ENCODE measurements around the gene GRK5.

Gene GRK5

DNA sequence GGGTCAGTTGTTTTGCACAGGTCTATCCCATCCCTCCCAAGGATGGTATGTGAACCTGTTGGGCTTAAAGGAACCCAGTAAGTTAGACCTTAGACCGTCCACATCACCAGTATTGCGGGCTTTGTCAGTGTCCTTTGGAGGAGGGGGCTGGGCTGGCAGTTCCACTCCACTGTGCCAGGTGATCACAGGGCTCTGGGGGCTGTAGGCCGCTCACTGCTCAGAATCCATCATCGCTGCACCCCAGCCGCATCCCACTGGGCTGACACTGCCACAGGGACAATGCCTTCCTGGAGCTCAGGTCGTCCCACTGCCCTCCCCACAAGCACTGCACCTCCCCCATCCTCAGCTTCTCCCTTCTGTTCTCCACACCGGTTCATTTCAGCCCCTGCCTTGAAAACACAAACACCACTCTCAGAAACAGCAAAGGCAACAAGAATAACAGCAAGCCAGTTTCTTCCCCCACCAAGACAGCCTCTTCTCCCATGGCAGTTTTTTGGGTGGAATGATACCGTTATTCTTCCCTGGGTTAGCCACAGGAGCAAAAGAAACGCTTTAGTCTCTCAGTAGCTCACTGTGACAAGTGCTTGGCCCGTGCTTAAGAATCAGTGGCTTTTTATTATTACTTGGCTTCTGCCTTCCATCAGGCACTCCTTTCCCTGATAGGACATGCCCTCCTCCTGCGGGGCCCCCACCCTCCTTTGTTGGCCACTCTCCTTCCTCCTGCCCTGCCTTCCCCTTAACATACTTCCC, 111.2 kb downstream of the GRK5 start:
- no peaks in the 10 kb centered on the region for H3K36me3 ChIP-seq (ENCODE audit: control insufficient read depth, insufficient read depth, low read length)
- no peak overlapping the region for H3K4me3 ChIP-seq (ENCODE audit: extremely low read depth, insufficient read depth, low read length, poor library complexity, severe bottlenecking)
- WGBS, 2 experiments (ENCODE audit: insufficient coverage in 2 of 2) = 50 to 51% methylated on average over 10 to 11 of the region's 11 CpGs
- peaks cover 5% of the 10 kb centered on the region for H3K9me3 ChIP-seq (ENCODE audit: control insufficient read depth, low read length)
- peaks cover 54% of the 10 kb centered on the region for H3K4me1 ChIP-seq (ENCODE audit: control insufficient read depth, insufficient read depth, low read length, poor library complexity, severe bottlenecking)
- peak overlapping the region; percentile 99 for H3K27ac ChIP-seq (ENCODE audit: low read depth, low read length, severe bottlenecking)

DNA sequence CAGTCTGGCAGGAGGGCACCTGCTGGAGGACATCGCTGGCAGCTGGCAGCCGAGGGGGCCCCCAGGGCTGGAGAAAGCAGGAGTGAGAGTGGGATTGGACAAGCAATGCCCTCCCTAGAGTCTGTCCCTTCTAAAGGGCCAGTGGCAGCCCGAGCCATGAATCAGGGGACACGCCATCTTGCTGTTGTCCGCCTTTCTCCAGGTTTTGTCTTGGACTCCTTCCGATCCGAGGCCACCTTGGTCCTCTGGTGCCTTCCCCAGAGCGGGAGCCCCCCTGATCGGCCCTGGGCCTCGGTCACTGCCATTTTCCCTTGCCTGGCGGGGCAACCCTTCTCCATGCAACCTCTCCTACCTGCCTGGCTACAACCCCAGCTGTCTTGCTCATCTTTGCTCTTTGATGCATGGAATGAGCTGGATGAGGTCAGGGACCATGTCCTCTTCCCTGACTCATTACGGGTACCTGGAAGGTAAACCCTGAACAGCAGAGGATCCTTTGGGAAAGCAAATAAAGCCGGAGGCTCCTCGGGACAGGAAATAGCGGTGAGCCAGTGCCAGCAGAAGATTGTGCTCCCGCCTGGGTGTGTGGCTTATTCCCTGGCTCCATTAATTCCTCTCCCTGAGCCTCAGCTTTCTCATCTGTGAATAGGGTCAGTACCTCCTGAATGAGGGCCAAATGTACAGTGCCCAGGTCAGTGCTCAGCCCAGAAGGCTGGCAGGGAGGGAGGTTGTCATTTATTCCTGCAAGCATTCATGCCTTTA, 112.0 kb downstream of the GRK5 start:
- H3K27ac ChIP-seq (ENCODE audit: low read depth, low read length, severe bottlenecking) = no peak overlapping the region
- peaks cover 5% of the 10 kb centered on the region for H3K9me3 ChIP-seq (ENCODE audit: control insufficient read depth, low read length)
- peaks cover 54% of the 10 kb centered on the region for H3K4me1 ChIP-seq (ENCODE audit: control insufficient read depth, insufficient read depth, low read length, poor library complexity, severe bottlenecking)
- 81% methylated on average over 13 to 14 of the region's 16 CpGs for WGBS, 2 experiments (ENCODE audit: insufficient coverage in 2 of 2)
- no peak overlapping the region for H3K4me3 ChIP-seq (ENCODE audit: extremely low read depth, insufficient read depth, low read length, poor library complexity, severe bottlenecking)
- H3K36me3 ChIP-seq (ENCODE audit: control insufficient read depth, insufficient read depth, low read length) = no peaks in the 10 kb centered on the region

DNA sequence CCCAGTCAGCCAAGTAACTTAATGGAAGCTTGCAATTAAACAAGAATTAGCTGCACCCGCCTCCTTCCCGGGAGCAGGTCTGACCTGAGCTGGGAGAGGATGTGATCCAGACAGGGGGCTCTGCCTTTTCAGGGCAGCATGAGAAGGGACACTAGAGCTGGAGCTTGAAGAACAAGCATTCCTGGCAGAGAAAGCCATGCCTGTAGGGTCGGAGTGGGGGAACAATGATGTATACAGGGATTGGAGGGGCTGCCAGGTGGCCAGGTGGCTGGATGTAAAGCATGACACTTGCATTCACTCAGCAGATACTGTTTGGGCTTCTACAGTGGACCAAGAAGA, 112.5 kb downstream of the GRK5 start:
- H3K9me3 ChIP-seq (ENCODE audit: control insufficient read depth, low read length) = peaks cover 5% of the 10 kb centered on the region
- H3K36me3 ChIP-seq (ENCODE audit: control insufficient read depth, insufficient read depth, low read length) = no peaks in the 10 kb centered on the region
- H3K27ac ChIP-seq (ENCODE audit: low read depth, low read length, severe bottlenecking) = no peak overlapping the region
- WGBS, 2 experiments (ENCODE audit: insufficient coverage in 2 of 2) = 79 to 88% methylated on average over 3 of the region's 3 CpGs
- H3K4me3 ChIP-seq (ENCODE audit: extremely low read depth, insufficient read depth, low read length, poor library complexity, severe bottlenecking) = no peak overlapping the region
- peaks cover 49% of the 10 kb centered on the region for H3K4me1 ChIP-seq (ENCODE audit: control insufficient read depth, insufficient read depth, low read length, poor library complexity, severe bottlenecking)

DNA sequence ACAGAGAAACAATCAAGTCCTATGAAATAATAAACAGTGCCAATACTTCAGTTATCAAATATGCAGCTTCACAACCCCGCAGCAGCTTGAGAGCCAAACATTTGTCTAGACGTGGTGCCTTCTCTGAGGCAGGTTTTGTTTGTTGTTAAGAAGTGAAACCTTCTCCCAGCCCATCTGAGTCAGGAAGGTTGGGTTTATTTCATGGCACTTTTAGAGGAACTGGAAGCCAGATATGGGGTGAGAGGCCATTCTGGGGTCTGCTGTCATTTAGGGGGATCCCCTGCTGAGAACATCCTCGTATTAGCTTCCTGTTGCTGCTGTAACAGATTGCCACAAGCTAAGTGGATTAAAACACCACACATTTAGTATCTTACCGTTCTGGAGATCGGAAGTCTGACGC, 113.6 kb downstream of the GRK5 start:
- Histone ChIP-seq H3K4me3 (ENCODE audit: extremely low read depth, insufficient read depth, low read length, poor library complexity, severe bottlenecking) (no peak overlapping the region), H3K36me3 (ENCODE audit: control insufficient read depth, insufficient read depth, low read length) (no peaks in the 10 kb centered on the region), H3K27ac (ENCODE audit: low read depth, low read length, severe bottlenecking) (no peak overlapping the region), H3K4me1 (ENCODE audit: control insufficient read depth, insufficient read depth, low read length, poor library complexity, severe bottlenecking) (peaks cover 38% of the 10 kb centered on the region), H3K9me3 (ENCODE audit: control insufficient read depth, low read length) (peaks cover 5% of the 10 kb centered on the region)
- 67 to 78% methylated on average over 3 to 5 of the region's 6 CpGs for WGBS, 2 experiments (ENCODE audit: insufficient coverage in 2 of 2)

DNA sequence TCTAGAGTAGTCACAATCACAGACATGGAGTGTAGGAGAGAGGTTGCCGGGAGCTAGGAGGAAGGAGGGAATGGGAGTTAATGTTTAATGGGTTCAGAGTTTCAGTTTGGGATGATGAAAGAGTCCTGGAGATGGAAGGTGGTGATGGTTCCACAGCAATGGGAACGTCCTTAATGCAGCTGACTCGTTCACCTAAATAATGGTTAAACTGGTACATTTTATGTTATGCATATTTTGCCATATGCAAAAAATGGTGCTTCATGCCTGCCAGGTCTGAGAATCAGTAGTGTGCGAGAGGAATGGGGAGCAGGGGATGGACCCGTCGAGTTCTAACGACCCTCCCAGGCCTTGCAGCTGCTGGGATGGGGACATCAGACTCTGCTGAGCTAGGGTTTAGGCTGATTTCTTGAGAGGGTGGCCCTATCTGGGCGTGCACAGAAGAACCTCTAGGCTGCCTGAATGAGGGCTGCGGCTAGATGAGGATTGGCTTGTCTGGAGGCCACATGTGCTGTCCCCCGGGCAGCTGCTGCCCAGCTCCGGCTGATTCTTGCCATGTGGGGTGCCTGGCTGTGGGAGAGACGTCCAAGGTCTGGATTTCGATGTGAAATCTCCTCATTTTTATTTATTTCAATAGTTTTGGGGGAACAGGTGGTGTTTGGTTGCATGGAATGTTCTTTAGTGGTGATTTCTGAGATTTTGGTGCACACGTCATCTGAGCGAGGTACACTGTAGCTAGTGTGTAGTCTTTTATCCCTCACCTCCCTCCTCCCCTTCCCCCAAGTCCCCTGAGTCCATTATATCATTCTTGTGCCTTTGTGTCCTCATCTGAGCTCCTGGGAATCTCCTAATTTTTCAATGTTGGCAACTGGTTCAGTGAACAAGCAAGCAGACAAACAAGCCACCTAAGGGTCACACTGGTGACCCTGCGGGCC, 116.0 kb downstream of the GRK5 start:
- H3K4me1 ChIP-seq (ENCODE audit: control insufficient read depth, insufficient read depth, low read length, poor library complexity, severe bottlenecking) = peaks cover 15% of the 10 kb centered on the region
- peaks cover 5% of the 10 kb centered on the region for H3K9me3 ChIP-seq (ENCODE audit: control insufficient read depth, low read length)
- no peak overlapping the region for H3K4me3 ChIP-seq (ENCODE audit: extremely low read depth, insufficient read depth, low read length, poor library complexity, severe bottlenecking)
- WGBS, 2 experiments (ENCODE audit: insufficient coverage in 2 of 2) = 89 to 91% methylated on average over 11 to 12 of the region's 16 CpGs
- no peak overlapping the region for H3K27ac ChIP-seq (ENCODE audit: low read depth, low read length, severe bottlenecking)
- no peaks in the 10 kb centered on the region for H3K36me3 ChIP-seq (ENCODE audit: control insufficient read depth, insufficient read depth, low read length)

DNA sequence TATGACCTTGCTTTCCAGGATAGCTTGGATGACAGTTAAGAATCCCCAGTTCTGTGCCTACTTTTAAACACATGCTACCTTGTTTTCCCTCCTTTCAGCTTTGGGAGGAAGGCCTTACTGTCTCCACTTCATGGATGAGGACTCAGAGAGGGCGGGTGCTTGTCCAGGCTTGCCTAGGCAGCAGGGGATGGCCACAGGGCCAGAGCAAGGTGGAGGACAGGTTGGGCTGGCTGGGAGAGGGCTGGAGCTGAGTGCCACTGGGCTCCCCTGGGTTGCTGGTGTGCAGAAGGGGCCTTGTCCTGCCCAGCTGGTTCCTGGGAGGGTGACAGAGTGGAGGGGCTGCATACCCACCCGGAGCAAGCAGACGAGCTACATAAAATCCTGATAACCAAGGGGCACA, 117.8 kb downstream of the GRK5 start:
- 90 to 97% methylated on average over 3 of the region's 3 CpGs for WGBS, 2 experiments (ENCODE audit: insufficient coverage in 2 of 2)

DNA sequence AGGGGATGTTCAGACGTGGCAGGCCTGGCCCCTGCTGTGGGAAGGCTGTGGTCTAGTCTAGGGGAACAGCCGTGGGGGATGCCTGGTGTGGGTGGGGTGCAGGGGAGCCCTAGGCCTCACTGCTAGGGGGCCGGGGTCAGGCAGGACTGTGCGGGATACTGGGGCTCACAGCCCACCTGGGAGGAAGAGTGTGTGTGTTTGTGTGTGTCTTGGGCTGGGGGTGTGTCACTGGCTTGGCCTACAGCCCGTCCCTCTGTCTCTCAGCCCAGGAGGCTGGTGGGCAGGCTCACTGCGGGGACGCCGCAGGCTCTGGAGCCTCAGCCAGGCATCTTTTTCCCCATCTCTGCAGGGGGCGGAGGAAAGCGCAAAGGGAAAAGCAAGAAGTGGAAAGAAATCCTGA, 118.8 kb downstream of the GRK5 start:
- WGBS, 2 experiments (ENCODE audit: insufficient coverage in 2 of 2) = 81 to 85% methylated on average over 4 to 10 of the region's 10 CpGs
- Histone ChIP-seq H3K27ac (ENCODE audit: low read depth, low read length, severe bottlenecking) (no peak overlapping the region), H3K36me3 (ENCODE audit: control insufficient read depth, insufficient read depth, low read length) (no peaks in the 10 kb centered on the region), H3K4me3 (ENCODE audit: extremely low read depth, insufficient read depth, low read length, poor library complexity, severe bottlenecking) (no peak overlapping the region), H3K9me3 (ENCODE audit: control insufficient read depth, low read length) (peaks cover 4% of the 10 kb centered on the region), H3K4me1 (ENCODE audit: control insufficient read depth, insufficient read depth, low read length, poor library complexity, severe bottlenecking) (no peaks in the 10 kb centered on the region)

More for the DNA sequence above, 117.8 kb downstream of the GRK5 start:
- no peak overlapping the region for H3K4me3 ChIP-seq (ENCODE audit: extremely low read depth, insufficient read depth, low read length, poor library complexity, severe bottlenecking)
- H3K36me3 ChIP-seq (ENCODE audit: control insufficient read depth, insufficient read depth, low read length) = no peaks in the 10 kb centered on the region
- H3K4me1 ChIP-seq (ENCODE audit: control insufficient read depth, insufficient read depth, low read length, poor library complexity, severe bottlenecking) = no peaks in the 10 kb centered on the region
- H3K9me3 ChIP-seq (ENCODE audit: control insufficient read depth, low read length) = peaks cover 5% of the 10 kb centered on the region
- no peak overlapping the region for H3K27ac ChIP-seq (ENCODE audit: low read depth, low read length, severe bottlenecking)

DNA sequence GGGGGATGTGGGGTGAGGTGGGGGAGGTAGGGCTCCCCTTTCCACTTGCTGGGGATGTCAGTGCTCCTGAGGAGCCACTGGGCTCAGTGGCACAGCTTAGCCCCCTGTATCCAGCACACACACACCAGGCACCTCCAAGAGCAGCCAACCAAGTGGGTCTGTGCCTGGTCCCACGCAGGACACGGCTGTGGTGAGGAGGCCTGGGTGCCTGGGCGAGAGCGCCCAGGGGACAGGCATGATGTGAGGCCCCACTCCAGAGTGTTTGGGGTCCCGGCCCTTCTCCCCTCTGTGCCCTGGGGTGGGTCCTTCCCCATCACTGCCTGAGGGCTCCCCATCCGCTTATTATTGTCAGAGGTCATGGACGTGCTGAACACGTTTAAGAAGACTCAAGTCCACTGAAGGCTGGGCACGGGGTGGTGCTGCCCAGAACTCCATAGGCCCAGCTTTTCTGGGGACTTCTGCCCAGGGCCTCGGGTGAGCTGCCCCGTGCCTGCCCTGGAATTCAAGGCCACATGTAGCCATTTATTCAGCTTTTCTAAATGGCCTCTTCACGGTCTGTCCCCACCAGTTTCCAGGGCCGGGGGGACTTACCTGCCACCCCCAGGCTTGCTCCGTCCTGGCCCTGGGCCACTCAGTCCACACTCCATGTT, 119.8 kb downstream of the GRK5 start:
- H3K9me3 ChIP-seq (ENCODE audit: control insufficient read depth, low read length) = no peaks in the 10 kb centered on the region
- WGBS, 2 experiments (ENCODE audit: insufficient coverage in 2 of 2) = 84 to 90% methylated on average over 11 to 12 of the region's 14 CpGs
- H3K36me3 ChIP-seq (ENCODE audit: control insufficient read depth, insufficient read depth, low read length) = no peaks in the 10 kb centered on the region
- H3K4me3 ChIP-seq (ENCODE audit: extremely low read depth, insufficient read depth, low read length, poor library complexity, severe bottlenecking) = no peak overlapping the region
- no peak overlapping the region for H3K27ac ChIP-seq (ENCODE audit: low read depth, low read length, severe bottlenecking)
- no peaks in the 10 kb centered on the region for H3K4me1 ChIP-seq (ENCODE audit: control insufficient read depth, insufficient read depth, low read length, poor library complexity, severe bottlenecking)

DNA sequence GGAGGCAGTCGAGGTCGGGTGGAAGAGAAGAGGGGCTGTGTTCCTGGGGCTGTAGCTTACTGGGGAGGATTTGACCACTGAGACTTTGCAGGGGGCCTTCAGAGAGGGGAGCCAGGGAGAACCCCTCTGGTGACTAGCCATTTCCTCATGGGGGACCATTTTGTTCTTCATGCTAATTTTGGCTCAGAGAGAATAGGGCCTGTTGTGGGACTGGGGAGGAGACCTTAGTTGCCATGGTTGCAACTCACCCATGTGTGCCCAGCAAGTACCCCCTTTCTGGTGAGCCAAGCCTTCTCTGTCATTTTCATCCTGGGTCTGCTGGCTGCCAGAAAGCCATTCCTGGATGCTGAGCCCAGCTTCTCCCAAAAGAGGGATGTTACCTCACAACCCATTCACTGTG, 120.9 kb downstream of the GRK5 start:
- WGBS, 2 experiments (ENCODE audit: insufficient coverage in 2 of 2) = 96% methylated on average over 2 of the region's 2 CpGs; no CpG with 5 or more reads in 1 of the 2 experiments
- no peak overlapping the region for H3K4me3 ChIP-seq (ENCODE audit: extremely low read depth, insufficient read depth, low read length, poor library complexity, severe bottlenecking)
- H3K9me3 ChIP-seq (ENCODE audit: control insufficient read depth, low read length) = no peaks in the 10 kb centered on the region
- no peaks in the 10 kb centered on the region for H3K4me1 ChIP-seq (ENCODE audit: control insufficient read depth, insufficient read depth, low read length, poor library complexity, severe bottlenecking)
- no peak overlapping the region for H3K27ac ChIP-seq (ENCODE audit: low read depth, low read length, severe bottlenecking)
- no peaks in the 10 kb centered on the region for H3K36me3 ChIP-seq (ENCODE audit: control insufficient read depth, insufficient read depth, low read length)

DNA sequence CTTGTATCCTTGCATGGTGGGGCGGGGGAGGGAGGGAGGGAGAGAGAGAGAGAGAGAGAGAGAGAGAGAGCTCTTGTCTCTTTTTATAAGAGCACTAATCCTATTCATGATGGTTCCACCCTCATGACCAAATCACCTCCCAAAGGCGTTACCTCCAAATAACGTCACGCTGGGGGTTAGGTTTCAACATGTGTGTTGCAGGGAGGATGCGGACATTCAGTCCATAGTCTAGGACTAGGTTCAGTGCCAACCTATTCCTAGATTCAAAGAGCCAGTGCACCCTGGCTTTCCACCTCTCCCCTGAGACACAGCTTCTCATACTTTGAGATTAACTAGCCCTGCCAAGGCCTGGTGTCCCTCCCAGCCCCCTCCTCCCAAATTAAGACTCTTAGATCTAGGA, 123.0 kb downstream of the GRK5 start:
- Histone ChIP-seq H3K4me1 (ENCODE audit: control insufficient read depth, insufficient read depth, low read length, poor library complexity, severe bottlenecking) (peaks cover 2% of the 10 kb centered on the region), H3K9me3 (ENCODE audit: control insufficient read depth, low read length) (no peaks in the 10 kb centered on the region), H3K4me3 (ENCODE audit: extremely low read depth, insufficient read depth, low read length, poor library complexity, severe bottlenecking) (no peak overlapping the region), H3K27ac (ENCODE audit: low read depth, low read length, severe bottlenecking) (no peak overlapping the region), H3K36me3 (ENCODE audit: control insufficient read depth, insufficient read depth, low read length) (no peaks in the 10 kb centered on the region)
- WGBS, 2 experiments (ENCODE audit: insufficient coverage in 2 of 2) = 87 to 90% methylated on average over 3 to 4 of the region's 5 CpGs

Data from mesodermal cell (in vitro differentiated cells).